Neural cell (in vitro differentiated cells): ENCODE measurements around the gene HEATR1.

Experiments
- CTCF ChIP-seq: fragments of 450-650 bp; IDR thresholded peaks from 2 replicates; pipeline ENCODE4 v1.5.1; 2014; ENCODE audit warnings: antibody characterized with exemption, mild to moderate bottlenecking, moderate library complexity; ENCODE audit not compliant: poor library complexity, severe bottlenecking
- EP300 ChIP-seq: fragments of 450-650 bp; conservative IDR thresholded peaks from 2 replicates; pipeline ENCODE4 v1.6.1; 2014; ENCODE audit warnings: antibody characterized with exemption, mild to moderate bottlenecking, moderate library complexity; ENCODE audit not compliant: poor library complexity, severe bottlenecking
- EZH2 ChIP-seq: fragments of 200-600, 300-800 bp; shearing (Covaris generic), sonication (generic); IDR thresholded peaks from 2 replicates; pipeline ENCODE4 v1.6.1; 2014; ENCODE audit warnings: antibody characterized with exemption, low read length, borderline replicate concordance, mild to moderate bottlenecking; ENCODE audit not compliant: insufficient read depth, poor library complexity, severe bottlenecking
- POLR2AphosphoS5 ChIP-seq: IDR thresholded peaks from 2 replicates; pipeline ENCODE4 v1.6.1; 2012
- RAD21 ChIP-seq: fragments of 450-650 bp; conservative IDR thresholded peaks from 2 replicates; pipeline ENCODE4 v1.6.1; 2014; ENCODE audit warnings: antibody characterized with exemption, mild to moderate bottlenecking, moderate library complexity
- TAF1 ChIP-seq: IDR thresholded peaks from 2 replicates; pipeline ENCODE4 v1.6.1; 2012; ENCODE audit warnings: low read depth

GRCh38 chr1:236575523-236575922 lies 28.8 kb downstream of the HEATR1 start:
- TF ChIP-seq CTCF (no peak), EZH2 (no peak), TAF1 (no peak), POLR2AphosphoS5 (no peak), EP300 (no peak), RAD21 (no peak)
